NK-92 (cell line): Measurements from ENCODE around the gene UBAP1L.
"Not testable (repeated sequence)": the region's sequence is repeated elsewhere in the genome, so short reads cannot be mapped to it uniquely, and the experiment has no call there.

Experiments
- DNase-seq: peaks from one replicate; lab custom pipeline; 2025; ENCODE audit not compliant: unreplicated experiment; lab: John Stamatoyannopoulos, UW

UBAP1L gene

GRCh38 chr15:65044724-65045481 lies 70.1 kb downstream of the UBAP1L start, which contains the start of gene SLC51B:
Gene SLC51B, plus strand, starts transcription at chr15:65045387. Its CDS starts 4,618 bp downstream, at chr15:65050005.
- DNase-seq = no peak

DNA sequence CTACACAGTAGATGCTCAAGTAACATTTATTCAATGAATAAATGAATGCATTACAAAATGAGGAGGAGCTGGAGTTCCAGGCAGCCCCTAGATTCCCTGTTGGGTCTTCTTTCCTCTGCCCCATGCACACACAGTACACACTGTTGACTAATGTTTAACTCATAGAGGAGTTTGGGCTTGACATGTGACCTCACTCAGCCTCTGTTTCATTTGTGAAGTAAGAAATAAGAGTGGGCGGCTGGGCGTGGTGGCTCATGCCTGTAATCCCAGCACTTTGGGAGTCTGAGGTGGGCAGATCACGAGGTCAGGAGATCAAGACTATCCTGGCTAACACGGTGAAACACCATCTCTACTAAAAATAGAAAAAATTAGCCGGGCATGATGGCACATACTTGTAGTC lies 70.8 kb downstream of the UBAP1L start:
- not testable (repeated sequence) for DNase-seq

DNA sequence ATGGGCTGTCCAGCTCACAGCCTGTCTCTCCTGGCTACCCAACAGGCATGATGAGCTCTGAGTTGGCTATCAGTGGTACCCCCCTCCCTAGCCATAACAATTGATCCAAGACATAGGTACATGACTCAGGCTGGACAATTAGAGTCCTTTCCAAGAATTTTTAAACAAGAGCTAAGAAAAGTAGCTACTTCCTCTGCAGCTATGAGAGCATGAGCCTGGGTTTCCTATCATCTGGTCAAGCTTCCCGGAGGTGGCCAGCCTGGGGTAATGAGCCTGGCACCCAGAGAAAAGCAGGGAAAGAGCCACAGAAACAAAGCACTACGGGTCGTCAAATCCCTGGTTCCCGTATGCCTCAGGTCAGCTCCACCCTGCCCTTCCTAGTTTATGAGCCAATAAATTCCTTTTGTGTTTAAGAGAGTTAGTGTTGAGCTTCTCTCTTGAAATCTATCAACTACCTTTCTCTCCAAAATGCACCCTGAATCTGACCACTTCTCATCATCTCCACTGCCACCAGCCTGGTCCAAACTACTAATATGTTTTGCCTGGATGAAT lies 72.1 kb downstream of the UBAP1L start:
- no peak for DNase-seq
